Endothelial cell of umbilical vein (primary cell): ENCODE data around the gene SPRN. TPM values are rescaled to one million over a fixed set of nuclear protein-coding genes. Genes with fewer than 3 reads are reported as not detected.

Experiments used
- BruUV-seq: library from RNA; stranded (reverse); fragments of 400-500 nt; replicated peaks from 2 replicates; lab custom pipeline; 2021; lab: Mats Ljungman, UMichigan
- CTCF ChIA-PET: fragments of 300-600, 350-600 bp; sonication (Branson Sonifier 250); formaldehyde crosslinking; loops from one replicate; lab custom pipeline; 2021; ENCODE audit warnings: antibody characterized with exemption, inconsistent platforms; lab: Charles Lee
- POLR2A ChIA-PET: fragments of 300-600, 350-600 bp; sonication (Branson Sonifier 250); formaldehyde crosslinking; loops from one replicate; lab custom pipeline; 2021; ENCODE audit warnings: antibody characterized with exemption, inconsistent platforms; lab: Charles Lee
- DNase-seq: peaks from one replicate; pipeline ENCODE4 v3.0.0-alpha.2; 2011; ENCODE audit warnings: low read depth, low spot score
- FAIRE-seq: peaks from 2 replicates; lab custom pipeline; 2011; peaks lifted over from hg19 to GRCh38; lab: Jason Lieb, UNC
- H2AFZ ChIP-seq: 2 replicates; pipeline ENCODE4 v1.6.0; 2012; ENCODE audit warnings: low read depth, low read length, control low read depth, inconsistent platforms
- H3K27ac ChIP-seq: 2 replicates; pipeline ENCODE4 v1.5.1; 2011; ENCODE audit warnings: low read depth, mild to moderate bottlenecking, control low read depth, low read length, moderate library complexity; ENCODE audit not compliant: insufficient read depth
- H3K27me3 ChIP-seq, 2 experiments: 2 replicates each; pipeline versions ENCODE4 v1.6.0 to v1.6.1; 2011; ENCODE audit warnings: low read length in 2 of 2, mixed read lengths in 1 of 2; ENCODE audit not compliant: control insufficient read depth in 2 of 2, insufficient read depth in 2 of 2
- H3K36me3 ChIP-seq, 2 experiments: 2 replicates in 1 of 2; 3 replicates in 1 of 2; pipeline ENCODE4 v1.5.1; 2011; ENCODE audit warnings: low read length in 2 of 2, mild to moderate bottlenecking in 1 of 2, moderate library complexity in 1 of 2; ENCODE audit not compliant: control insufficient read depth in 2 of 2, insufficient read depth in 2 of 2; ENCODE audit errors: extremely low read depth in 1 of 2
- H3K4me1 ChIP-seq: 3 replicates; pipeline ENCODE4 v1.5.1; 2011; ENCODE audit warnings: mild to moderate bottlenecking, low read length; ENCODE audit not compliant: control insufficient read depth, insufficient read depth; ENCODE audit errors: extremely low read depth
- H3K4me2 ChIP-seq: 2 replicates; pipeline ENCODE4 v1.6.1; 2011; ENCODE audit warnings: low read length, control low read depth, mixed read lengths; ENCODE audit not compliant: insufficient read depth
- H3K4me3 ChIP-seq, 3 experiments: fragments of 200-600 bp in 1 of 3; sonication (generic), shearing (Covaris generic) in 1 of 3; replicated peaks in 1 of 3; 2 replicates each; pipeline ENCODE4 v1.5.1; 2011 to 2016; ENCODE audit warnings: control low read depth in 3 of 3, low read length in 3 of 3, mild to moderate bottlenecking in 2 of 3, inconsistent platforms in 1 of 3, low read depth in 1 of 3, moderate library complexity in 1 of 3; ENCODE audit not compliant: insufficient read depth in 1 of 3
- H3K79me2 ChIP-seq: 2 replicates; pipeline ENCODE4 v1.6.0; 2012; ENCODE audit warnings: low read length, inconsistent platforms; ENCODE audit not compliant: control insufficient read depth, insufficient read depth
- H3K9ac ChIP-seq: replicated peaks from 2 replicates; pipeline ENCODE3; 2011; ENCODE audit warnings: low read length, control low read depth; ENCODE audit not compliant: insufficient read depth; ENCODE audit errors: extremely low read depth
- H3K9me1 ChIP-seq: replicated peaks from 3 replicates; pipeline ENCODE4 v1.6.0; 2011; ENCODE audit warnings: mild to moderate bottlenecking, low read length; ENCODE audit not compliant: control insufficient read depth, insufficient read depth; ENCODE audit errors: extremely low read depth
- H3K9me3 ChIP-seq: replicated peaks from 2 replicates; pipeline ENCODE4 v1.5.1; 2012; ENCODE audit warnings: low read length, inconsistent platforms; ENCODE audit not compliant: control insufficient read depth, insufficient read depth
- H4K20me1 ChIP-seq: replicated peaks from 2 replicates; pipeline ENCODE3; 2011; ENCODE audit warnings: mild to moderate bottlenecking, low read length; ENCODE audit not compliant: control insufficient read depth, insufficient read depth; ENCODE audit errors: extremely low read depth
- EZH2 ChIP-seq: IDR thresholded peaks from 2 replicates; pipeline ENCODE4 v1.6.1; 2012; ENCODE audit warnings: borderline replicate concordance, low read depth, mild to moderate bottlenecking, moderate library complexity, low read length, inconsistent platforms; ENCODE audit not compliant: severe bottlenecking
- FOS ChIP-seq: IDR thresholded peaks from 2 replicates; pipeline ENCODE4 v1.6.1; 2011; ENCODE audit warnings: mild to moderate bottlenecking, low read length, moderate library complexity, borderline replicate concordance; ENCODE audit not compliant: insufficient read depth
- GATA2 ChIP-seq: IDR thresholded peaks from 2 replicates; pipeline ENCODE4 v1.7.0; 2011; ENCODE audit warnings: low read depth, mild to moderate bottlenecking, moderate library complexity, mixed read lengths, low read length; ENCODE audit not compliant: insufficient read length, insufficient read depth
- JUN ChIP-seq: IDR thresholded peaks from 2 replicates; pipeline ENCODE4 v1.6.1; 2011; ENCODE audit warnings: borderline replicate concordance, low read depth; ENCODE audit not compliant: insufficient read length, insufficient read depth
- MYC ChIP-seq: IDR thresholded peaks from one replicate; pipeline ENCODE4 v1.6.1; 2011; ENCODE audit warnings: mild to moderate bottlenecking, low read depth, low read length
- POLR2A ChIP-seq: IDR thresholded peaks from 2 replicates; pipeline ENCODE4 v1.6.1; 2012; ENCODE audit warnings: low read depth, mild to moderate bottlenecking, control low read depth, low read length
- POLR2AphosphoS5 ChIP-seq: IDR thresholded peaks from 2 replicates; pipeline ENCODE4 v1.6.1; 2012; ENCODE audit warnings: low read depth, mild to moderate bottlenecking, control low read depth, low read length, moderate library complexity; ENCODE audit not compliant: insufficient read depth
- dilution Hi-C: fragments of 300-500 bp; cut with MboI; formaldehyde crosslinking; loops from one replicate; pipeline ENCODE4 v1.15.0; 2019; ENCODE audit warnings: low sequenced_read_pairs; ENCODE audit not compliant: extremely low pct_ligation_motif_present
- intact Hi-C: fragments of 100-400 bp; cut with micrococcal nuclease; formaldehyde crosslinking; loops from one replicate; pipeline ENCODE4 v1.10.0; 2022
- polyA plus RNA-seq, 4 experiments: library from polyadenylated mRNA; depleted of rRNA in 3 of 4; stranded (reverse) in 3 of 4; unstranded in 1 of 4; fragments of >200 nt; gene quantifications; 2 replicates each; pipeline versions ENCODE4 v1.2.1 to v1.2.3, GENCODE V29; 2011 to 2012; ENCODE audit warnings: missing spikeins in 1 of 4
- total RNA-seq: library from RNA; stranded (reverse); gene quantifications from 2 replicates; pipeline ENCODE4 v1.2.3, GENCODE V29; 2021
- TF ChIP-seq, protein P1 (sequence below): IDR thresholded peaks from 2 replicates; pipeline ENCODE4 v1.6.1; 2011; ENCODE audit not compliant: insufficient read depth, insufficient read length
- TF ChIP-seq, protein P2 (sequence below), 2 donors: IDR thresholded peaks; 1 replicate in 1 of 2; 2 replicates in 1 of 2; pipeline ENCODE4 v1.5.1; 2011; ENCODE audit warnings: low read length in 2 of 2, mild to moderate bottlenecking in 2 of 2, moderate library complexity in 2 of 2, control low read depth in 1 of 2, inconsistent platforms in 1 of 2, low read depth in 1 of 2; ENCODE audit not compliant: insufficient read depth in 1 of 2; ENCODE audit errors: extremely low read depth in 1 of 2

SPRN gene
- total and polyA plus RNA-seq, 2 donors (not counting 3 experiments of a cell fraction or from before 2014, with no cell fraction given): 0.13 TPM; not detected in 1

DNA sequence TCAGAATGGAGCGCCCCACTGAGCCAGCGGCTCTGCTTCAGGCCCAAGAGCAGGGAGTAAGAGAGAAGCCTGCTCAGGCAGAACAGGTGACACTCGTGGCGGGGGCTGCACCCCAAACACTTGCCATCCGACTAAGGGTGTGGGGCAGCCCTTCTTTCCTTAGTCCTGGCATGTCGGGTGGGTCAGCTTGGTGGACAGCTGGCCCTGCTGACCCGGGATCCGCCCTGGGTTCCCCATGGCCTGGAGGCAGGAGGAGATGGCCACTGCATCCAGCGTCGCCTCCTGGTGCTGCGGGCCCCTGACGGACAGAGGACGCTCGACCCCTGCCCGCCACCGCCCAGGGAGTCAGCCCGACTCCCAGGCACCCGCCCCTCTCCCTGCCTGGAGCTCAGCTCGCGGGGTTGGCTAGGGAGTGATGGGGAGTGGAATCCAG, 46.6 kb downstream of the SPRN start:
- ChIA-PET POLR2A (interaction anchor here (0.6 kb wide), 1 partner anchor 34 kb away, joined by 5 read pairs; no protein-coding TSS in a partner anchor), CTCF (interaction anchor here (1.2 to 1.9 kb wide), 2 partner anchors 19 to 48 kb away, joined by 3 to 6 read pairs; no protein-coding TSS in a partner anchor)
- peak overlapping the region; percentile 64 for H3K4me2 ChIP-seq
- no peaks in the 10 kb centered on the region for H3K9me1 ChIP-seq
- H3K79me2 ChIP-seq: no peaks in the 10 kb centered on the region
- no peak for FAIRE-seq
- no peak for DNase-seq
- TF ChIP-seq JUN: no peak
- TF ChIP-seq, protein P1, sequence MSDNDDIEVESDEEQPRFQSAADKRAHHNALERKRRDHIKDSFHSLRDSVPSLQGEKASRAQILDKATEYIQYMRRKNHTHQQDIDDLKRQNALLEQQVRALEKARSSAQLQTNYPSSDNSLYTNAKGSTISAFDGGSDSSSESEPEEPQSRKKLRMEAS: no peak
- TF ChIP-seq POLR2A: no peak
- TF ChIP-seq, protein P2, sequence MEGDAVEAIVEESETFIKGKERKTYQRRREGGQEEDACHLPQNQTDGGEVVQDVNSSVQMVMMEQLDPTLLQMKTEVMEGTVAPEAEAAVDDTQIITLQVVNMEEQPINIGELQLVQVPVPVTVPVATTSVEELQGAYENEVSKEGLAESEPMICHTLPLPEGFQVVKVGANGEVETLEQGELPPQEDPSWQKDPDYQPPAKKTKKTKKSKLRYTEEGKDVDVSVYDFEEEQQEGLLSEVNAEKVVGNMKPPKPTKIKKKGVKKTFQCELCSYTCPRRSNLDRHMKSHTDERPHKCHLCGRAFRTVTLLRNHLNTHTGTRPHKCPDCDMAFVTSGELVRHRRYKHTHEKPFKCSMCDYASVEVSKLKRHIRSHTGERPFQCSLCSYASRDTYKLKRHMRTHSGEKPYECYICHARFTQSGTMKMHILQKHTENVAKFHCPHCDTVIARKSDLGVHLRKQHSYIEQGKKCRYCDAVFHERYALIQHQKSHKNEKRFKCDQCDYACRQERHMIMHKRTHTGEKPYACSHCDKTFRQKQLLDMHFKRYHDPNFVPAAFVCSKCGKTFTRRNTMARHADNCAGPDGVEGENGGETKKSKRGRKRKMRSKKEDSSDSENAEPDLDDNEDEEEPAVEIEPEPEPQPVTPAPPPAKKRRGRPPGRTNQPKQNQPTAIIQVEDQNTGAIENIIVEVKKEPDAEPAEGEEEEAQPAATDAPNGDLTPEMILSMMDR (IDR thresholded peaks at IDR 0.05; ENCODE audit: extremely low read depth in 1 of 2, insufficient read depth in 1 of 2, low read depth in 1 of 2, low read length in 2 of 2): no peak
- TF ChIP-seq FOS: no peak
- TF ChIP-seq POLR2AphosphoS5: no peak
- no peak for TF ChIP-seq EZH2
- TF ChIP-seq MYC: no peak
- no peak for TF ChIP-seq GATA2
- no peak overlapping the region for H3K27ac ChIP-seq
- peaks cover 14% of the 10 kb centered on the region for H3K4me1 ChIP-seq
- no peaks in the 10 kb centered on the region for H3K9me3 ChIP-seq
- peak overlapping the region; percentile 93 for H2AFZ ChIP-seq
- dilution Hi-C loops: no loop called here
- no TSS peak for BruUV-seq
- peak overlapping the region; percentile 23 to 57 (median 53) for H3K4me3 ChIP-seq
- peak overlapping the region; percentile 13 for H3K9ac ChIP-seq
- intact Hi-C loops: loop anchor here (1.0 kb wide), 2 partner anchors 12 to 16 kb away; partner anchors contain the start of gene MTG1
- no peaks in the 10 kb centered on the region for H3K27me3 ChIP-seq
- H4K20me1 ChIP-seq: no peaks in the 10 kb centered on the region
- H3K36me3 ChIP-seq: no peaks in the 10 kb centered on the region
